ENCODE measurements around the gene UQCRQ.

UQCRQ gene

GRCh38 chr5:132871459-132872284 is 5.2 kb downstream of the UQCRQ start:
- no peak for DNase-seq (ENCODE audit: low spot score)

DNA sequence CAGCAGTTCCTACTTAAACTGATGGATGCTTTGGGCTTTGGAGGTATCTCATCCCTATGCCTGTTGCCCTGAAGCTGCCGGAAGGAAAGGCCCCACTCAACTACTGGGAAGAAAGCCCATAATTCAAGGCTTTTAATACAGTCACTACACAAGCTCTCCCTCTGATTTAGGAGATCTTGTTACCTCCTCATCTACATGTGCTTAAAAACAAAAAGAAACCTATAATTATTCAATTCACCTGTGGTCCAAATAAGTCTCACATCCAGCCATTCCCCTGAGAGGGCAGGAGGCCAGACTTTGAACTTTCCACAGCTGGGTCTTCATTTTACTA is 6.3 kb downstream of the UQCRQ start:
- no peak for DNase-seq (ENCODE audit: low spot score)

GRCh38 chr5:132873119-132873929 is 6.9 kb downstream of the UQCRQ start, which contains the start of gene LEAP2:
TSS of gene LEAP2 (plus strand) at chr5:132873668. CDS start at chr5:132873695, 27 bp downstream.
- DNase-seq (ENCODE audit: low spot score), result no peak

DNA sequence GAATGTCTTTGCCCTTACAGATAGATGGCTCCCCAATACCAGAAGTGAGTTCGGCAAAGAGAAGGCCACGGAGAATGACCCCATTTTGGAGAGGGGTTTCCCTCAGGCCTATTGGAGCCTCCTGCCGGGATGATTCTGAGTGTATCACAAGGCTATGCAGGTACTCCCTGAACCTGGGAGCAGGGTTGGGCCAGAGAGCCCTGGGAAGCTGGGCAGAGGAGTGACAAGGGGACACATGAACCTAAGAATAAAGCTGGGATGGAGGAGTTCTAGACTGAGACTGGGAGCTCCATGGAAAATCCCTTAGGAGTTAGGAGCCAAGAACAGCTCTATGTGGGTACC is 7.5 kb downstream of the UQCRQ start:
- DNase-seq (ENCODE audit: low spot score), result no peak

DNA sequence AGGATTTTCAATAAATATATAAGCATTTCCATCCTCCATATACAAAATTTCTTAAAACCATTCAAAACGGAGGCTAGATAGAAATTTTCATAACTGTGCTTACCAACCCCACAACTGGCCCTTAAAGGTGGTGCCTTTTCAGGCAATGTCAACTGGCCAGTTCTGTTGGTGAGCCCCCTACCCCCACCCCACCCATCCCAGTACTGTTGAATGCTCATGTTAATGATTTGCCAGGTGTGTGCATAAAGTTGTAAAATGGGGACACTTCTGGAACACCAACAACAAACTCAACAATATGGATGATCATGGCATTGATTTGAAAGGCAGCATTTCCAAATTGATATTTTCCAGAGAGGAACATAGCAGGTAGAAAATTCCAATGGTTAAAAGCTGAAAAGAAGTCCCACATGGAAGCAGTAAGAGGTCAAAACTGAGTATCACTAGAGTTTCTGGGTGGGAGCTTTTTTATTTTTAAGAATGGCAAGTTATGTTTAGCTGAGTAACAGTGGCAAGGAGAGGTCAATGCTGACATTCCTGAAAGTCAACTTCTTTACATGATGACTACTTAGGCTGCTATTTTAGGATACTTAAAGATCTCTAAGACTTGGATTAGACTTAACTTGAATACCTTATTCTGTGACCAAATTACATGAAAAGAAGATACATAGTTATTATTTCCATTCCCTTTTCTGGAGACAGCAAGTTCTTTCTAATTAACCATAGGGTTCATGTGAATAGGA is 9.7 kb downstream of the UQCRQ start:
- no peak for DNase-seq (ENCODE audit: low spot score)

- DNase-seq (ENCODE audit: low spot score), result no peak
These were observed 11.0 kb downstream of the UQCRQ start for GRCh38 chr5:132877466-132877865.

DNA sequence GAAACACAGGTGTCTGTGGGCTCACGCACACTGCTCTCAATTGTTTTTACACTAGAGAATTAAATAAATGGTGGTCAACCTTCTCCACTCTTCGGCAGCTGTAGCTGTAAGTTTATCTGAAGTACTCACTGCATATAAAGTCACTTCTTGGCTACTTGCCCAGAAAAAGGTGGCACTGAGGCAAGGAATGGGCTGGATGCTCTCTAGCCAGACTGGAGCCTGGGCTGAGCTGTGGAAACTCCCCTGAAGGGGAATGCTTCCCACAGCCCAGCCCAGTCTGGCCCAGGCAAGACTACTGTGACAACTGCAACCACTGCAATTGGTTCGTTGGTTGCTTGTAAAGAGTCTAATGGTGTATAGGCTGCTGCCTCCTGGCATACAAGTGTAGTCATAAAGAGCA is 11.5 kb downstream of the UQCRQ start:
- DNase-seq (ENCODE audit: low spot score), result no peak

- no peak for DNase-seq (ENCODE audit: low spot score)
These were observed 16.9 kb downstream of the UQCRQ start for GRCh38 chr5:132883261-132883834.

GRCh38 chr5:132884548-132884947 is 18.1 kb downstream of the UQCRQ start:
- DNase-seq (ENCODE audit: low spot score), result peak; percentile 60

- DNase-seq (ENCODE audit: low spot score), result no peak
These were observed 19.8 kb downstream of the UQCRQ start for GRCh38 chr5:132886064-132886823.

DNA sequence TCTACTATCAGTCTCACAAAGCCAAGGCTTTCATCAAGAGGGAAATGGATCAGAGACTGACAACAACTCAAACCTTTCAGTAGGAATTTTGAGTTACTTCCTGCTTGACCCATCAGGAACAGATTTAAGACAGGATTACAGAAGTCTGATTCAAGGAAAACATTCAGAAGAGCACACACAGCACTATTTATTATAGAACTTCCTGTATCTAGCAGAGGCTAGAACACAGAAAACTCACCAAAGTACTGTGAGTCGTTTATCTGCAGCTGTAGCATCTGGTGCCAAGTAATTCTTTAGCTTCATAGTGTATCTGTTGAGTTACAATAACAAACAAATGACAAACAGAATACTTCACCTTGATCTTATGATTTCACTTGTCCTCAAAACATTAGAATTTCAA is 20.8 kb downstream of the UQCRQ start:
- DNase-seq (ENCODE audit: low spot score), result peak; percentile 39

- no peak for DNase-seq (ENCODE audit: low spot score)
These were observed 23.1 kb downstream of the UQCRQ start for GRCh38 chr5:132889501-132889900.

GRCh38 chr5:132890817-132891216 is 24.4 kb downstream of the UQCRQ start:
- no peak for DNase-seq (ENCODE audit: low spot score)

DNA sequence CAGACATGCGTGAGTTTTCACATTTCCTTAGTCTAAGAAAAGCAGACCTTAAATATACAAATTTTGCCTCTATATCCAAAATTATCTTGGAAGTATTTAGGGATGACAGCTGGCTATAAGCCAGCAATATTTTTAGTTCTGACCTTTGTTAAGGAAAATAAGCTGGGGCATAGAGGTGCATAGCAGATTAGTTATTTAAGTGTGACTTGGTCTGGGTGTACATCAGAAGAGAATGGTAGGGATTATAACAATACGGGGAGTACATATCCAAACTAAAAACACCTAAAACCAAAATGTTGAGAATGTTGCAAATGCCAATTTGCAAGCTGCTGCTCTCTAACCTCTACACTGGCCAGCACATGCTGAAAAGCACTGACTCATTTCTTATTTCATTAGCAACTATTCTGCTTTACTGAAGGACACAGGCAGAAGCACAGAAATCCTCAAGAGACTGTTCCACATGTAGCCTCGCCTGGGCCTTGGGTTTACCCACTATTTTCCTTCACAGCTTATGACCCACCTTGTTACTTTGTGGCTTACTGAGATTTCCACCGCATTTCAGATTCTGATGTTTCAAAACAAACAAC is 29.4 kb downstream of the UQCRQ start:
- no peak for DNase-seq (ENCODE audit: low spot score)

GRCh38 chr5:132896685-132897084 is 30.2 kb downstream of the UQCRQ start:
- DNase-seq (ENCODE audit: low spot score), result no peak

GRCh38 chr5:132898094-132898493 is 31.7 kb downstream of the UQCRQ start:
- no peak for DNase-seq (ENCODE audit: low spot score)

- DNase-seq (ENCODE audit: low spot score), result no peak
These were observed 34.6 kb downstream of the UQCRQ start for GRCh38 chr5:132901036-132901435.

- no peak for DNase-seq (ENCODE audit: low spot score)
These were observed 35.3 kb downstream of the UQCRQ start for GRCh38 chr5:132901730-132902129.

GRCh38 chr5:132905938-132906337 is 39.5 kb downstream of the UQCRQ start:
- no peak for DNase-seq (ENCODE audit: low spot score)

GRCh38 chr5:132907161-132907560 is 40.7 kb downstream of the UQCRQ start:
- DNase-seq (ENCODE audit: low spot score), result no peak

DNA sequence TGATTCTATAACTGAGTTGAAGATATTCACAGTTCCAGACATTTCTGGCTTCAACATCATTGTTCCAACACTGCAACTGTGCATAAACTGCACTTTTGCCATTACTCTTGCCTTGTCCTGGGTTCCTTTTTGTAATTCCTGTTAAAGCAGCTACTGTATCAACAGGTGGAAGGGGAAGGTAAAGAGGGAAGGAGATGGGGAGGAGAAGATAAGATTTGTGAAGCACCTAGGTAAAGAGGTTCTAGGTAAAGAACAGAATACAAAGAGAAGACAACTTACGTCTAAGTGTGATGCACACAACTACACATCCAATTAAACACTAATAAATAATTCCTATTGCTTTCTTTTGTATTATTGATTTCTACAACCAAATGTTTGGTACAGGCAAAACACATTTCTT is 43.3 kb downstream of the UQCRQ start:
- DNase-seq (ENCODE audit: low spot score), result no peak

All from COLO829 (cell line).